HG03060 (cell line): ENCODE measurements around the gene DDX4.
A peak's percentile ranks its signal among the peaks of the same experiment; 100 is the strongest.
"Not testable (repeated sequence)": the region's sequence is repeated elsewhere in the genome, so short reads cannot be mapped to it uniquely, and the experiment has no call there.

Experiments used
- ATAC-seq: cut with Tn5 transposase; IDR thresholded peaks from one replicate; pipeline ENCODE4 v1.9.1; 2021; ENCODE audit warnings: low read depth, moderate number of reproducible peaks; ENCODE audit not compliant: unreplicated experiment

Gene DDX4

DNA sequence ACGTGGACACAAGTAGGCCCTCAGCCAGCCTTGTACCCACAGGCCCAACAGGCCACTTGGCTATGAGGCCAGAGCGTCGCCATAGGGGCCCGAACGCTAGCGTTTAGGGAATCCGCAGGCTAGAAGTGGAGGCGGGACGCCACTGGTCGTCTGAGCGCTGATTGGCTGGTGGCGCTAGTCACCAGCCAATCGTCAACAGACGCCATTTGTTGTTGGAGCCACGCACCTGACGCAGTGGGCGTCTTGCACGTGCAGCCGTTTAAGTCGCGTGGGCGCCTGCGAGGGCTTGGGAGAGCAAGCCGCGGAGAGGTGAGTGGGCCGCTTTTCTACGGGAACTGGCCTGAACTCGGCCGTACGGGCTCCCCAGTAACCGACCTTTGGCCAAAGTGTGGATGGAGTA is at the start of gene DDX4:
Gene DDX4, plus strand, starts transcription at position 269 of the 400 bp plus-strand sequence. CDS start 903 bp downstream, outside the sequence.
- ATAC-seq, result no peak

DNA sequence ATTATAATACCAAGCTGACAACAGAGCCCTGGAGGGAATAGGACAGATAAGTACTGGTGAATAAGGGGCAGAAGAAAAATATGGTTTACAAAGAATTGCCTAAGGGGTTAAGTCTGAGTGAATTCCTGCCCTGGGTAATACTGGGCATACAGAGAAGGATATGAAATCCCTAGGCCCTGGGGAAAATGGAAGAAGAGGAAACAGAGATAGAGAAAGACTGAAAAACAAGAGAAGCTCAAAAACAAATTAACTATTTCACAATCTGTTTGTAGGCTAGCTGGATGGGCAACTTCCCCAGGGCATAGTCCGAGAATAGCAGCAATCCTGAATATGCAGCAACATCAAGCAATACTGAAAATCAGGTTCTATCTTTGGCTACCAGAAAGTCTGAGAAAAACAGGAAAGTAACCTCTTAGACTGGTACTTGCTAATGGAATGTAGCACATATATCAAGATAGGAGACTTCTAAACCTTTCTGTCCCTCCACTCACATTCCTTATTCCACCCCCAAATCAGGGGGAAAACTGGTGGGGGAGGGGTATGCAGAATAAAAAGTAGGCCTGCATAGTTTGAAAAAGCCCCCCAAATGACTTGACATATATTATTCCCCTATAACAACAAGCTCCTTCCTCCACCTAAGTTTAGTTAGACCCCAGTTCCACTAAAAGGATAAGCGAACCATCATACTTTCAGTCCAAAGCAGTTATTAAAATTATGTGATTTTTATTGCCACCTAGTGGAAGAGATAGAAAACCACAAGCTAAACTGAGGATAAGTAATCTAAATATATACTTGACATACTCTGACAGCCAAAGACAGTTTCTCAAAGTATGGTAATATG is 46.4 kb upstream of the DDX4 start:
- no peak for ATAC-seq

DNA sequence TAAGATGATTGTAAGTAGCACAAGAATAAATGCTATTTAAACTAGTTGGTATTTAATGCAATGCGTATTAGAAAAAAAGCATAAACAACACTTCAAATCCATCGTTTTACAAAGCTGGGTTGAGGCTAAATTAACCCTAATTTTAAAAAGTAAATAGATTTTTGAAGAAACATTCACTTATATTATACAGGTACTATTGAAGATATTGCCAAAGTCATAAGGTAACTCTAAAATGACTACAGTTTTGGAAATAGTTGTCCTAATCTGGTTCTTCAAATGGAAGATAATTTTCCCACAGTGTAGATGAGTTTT is 45.8 kb upstream of the DDX4 start:
- ATAC-seq, result no peak

DNA sequence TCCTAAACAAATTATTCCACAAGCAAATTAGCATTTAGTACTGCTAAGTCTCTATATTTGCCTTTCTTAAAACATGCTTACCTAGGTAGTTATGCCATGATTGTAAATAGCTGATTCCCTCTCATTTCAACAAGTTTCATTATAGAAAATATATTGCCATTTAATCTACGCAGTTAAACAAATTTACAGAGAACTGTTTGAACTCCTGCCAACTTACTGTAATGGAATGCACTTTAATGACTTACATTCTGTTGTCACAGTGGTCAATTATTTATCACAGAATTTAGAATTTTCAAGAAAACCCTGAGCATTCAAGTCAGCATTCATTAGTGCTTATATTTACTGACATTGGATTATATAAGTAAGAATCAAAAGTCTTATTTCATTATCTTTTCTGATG is 45.4 kb upstream of the DDX4 start:
- no peak for ATAC-seq

DNA sequence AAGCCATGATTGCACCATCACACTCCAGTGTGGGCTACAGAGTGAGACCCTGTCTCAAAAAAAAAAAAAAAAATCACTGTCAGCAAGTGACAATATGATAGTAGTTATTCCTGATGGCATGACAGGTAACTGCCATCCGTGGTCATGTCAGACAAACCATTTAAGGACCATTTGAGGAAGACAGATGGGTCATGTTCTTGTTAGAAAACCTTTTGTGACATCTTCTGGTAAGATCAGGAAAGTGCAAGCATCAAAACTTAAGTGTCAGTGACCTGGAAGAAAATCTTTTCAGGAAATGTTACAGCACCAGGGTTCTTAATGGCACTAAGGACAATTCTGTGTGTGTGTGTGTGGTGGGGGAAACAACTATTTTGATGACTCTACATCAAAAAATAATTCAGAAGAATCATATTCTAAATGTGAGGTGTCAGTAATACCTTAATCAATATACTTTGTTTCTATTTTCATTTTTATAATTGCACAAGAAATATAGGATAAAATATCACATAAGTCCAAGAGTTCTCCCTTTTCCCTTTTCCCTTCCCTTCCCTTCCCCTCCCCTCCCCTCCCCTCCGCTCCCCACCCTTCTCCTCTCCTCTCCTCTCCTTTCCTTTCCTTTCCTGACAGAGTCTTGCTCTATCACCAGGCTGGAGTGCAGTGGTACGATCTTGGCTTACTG is 43.6 kb upstream of the DDX4 start:
- ATAC-seq, result no peak

DNA sequence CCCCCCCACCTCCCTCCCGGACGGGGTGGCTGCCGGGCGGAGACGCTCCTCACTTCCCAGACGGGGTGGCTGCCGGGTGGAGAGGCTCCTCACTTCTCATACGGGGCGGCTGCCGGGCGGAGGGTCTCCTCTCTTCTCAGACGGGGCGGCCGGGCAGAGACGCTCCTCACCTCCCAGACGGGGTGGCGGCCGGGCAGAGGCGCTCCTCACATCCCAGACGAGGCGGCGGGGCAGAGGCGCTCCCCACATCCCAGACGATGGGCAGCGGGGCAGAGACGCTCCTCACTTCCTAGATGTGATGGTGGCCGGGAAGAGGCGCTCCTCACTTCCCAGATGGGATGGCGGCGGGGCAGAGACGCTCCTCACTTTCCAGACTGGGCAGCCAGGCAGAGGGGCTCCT is 41.2 kb upstream of the DDX4 start:
- ATAC-seq, result not testable (repeated sequence)

DNA sequence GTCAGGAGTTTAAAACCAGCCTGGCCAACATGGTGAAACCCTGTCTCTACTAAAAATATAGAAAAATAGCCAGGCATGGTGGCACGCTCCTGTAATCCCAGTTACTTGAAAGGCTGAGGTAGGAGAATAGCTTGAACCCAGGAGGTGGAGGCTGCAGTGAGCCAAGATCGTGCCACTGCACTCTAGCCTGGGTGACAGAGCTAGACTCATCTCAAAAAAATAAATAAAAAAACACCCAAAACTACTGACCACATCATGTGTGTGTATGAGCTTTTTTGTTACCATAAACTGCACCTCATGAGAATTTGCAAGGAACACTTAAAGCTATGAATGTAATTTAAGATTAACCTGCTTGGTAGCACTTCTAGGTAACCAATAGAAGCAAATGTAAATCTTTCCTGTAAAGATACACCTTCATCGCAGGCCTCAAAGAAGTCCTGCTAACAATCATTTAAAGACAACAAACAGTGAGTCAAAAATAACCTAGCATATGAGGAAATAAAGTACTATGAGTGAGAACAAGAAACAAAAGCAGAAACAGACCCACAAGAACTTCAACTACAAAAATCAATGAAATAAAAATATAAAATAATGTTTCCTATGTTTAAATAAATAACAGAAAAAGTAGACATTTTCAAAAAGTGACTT is 38.7 kb upstream of the DDX4 start:
- ATAC-seq, result no peak

DNA sequence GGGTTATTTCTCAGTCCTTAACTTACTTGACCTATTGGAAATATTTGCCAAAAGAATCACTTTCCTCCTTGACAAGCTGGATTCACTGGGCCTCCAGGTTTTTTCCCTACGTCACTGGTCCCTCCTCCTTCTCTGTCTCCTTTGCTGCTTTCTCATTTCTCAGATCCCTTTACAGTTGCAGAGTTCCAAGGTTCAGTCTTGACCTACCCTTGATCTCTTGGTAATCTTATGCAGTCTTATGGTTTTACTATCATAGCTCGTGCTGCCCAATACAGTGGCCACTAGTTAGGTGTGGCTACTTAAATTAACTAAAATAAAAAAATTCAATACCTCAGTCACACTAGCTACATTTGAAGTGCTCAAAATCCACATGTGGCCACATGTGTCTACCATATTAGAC is 37.1 kb upstream of the DDX4 start:
- no peak for ATAC-seq

DNA sequence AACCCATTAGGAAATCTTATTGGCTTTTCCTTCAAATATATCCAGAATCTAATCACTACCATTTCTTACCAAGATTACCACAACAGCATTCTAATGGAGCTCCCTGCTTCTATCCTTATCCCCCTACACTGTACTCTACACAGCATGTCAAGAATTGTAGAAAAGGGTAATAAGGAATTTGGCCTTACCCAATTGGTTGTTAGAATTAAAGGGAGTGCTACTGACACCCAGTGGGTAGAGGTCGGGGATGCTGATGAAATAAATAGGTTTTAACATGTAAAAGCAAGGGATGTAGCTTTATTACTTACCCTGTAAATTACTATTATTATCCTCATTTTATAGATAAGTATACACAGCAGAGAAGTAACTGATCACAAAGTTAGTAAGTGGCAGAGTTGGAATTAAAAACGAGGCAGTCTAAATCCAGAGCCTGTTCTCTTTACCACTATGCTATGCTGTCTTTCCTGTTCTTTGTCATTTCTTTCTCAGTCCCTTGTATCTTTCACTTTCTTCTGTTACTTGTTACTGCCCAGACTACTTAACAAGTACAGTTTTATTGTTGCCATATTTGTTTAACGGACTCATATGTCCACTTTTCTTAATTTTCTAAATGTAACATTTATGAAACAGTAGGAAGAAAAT is 36.3 kb upstream of the DDX4 start:
- ATAC-seq, result no peak

DNA sequence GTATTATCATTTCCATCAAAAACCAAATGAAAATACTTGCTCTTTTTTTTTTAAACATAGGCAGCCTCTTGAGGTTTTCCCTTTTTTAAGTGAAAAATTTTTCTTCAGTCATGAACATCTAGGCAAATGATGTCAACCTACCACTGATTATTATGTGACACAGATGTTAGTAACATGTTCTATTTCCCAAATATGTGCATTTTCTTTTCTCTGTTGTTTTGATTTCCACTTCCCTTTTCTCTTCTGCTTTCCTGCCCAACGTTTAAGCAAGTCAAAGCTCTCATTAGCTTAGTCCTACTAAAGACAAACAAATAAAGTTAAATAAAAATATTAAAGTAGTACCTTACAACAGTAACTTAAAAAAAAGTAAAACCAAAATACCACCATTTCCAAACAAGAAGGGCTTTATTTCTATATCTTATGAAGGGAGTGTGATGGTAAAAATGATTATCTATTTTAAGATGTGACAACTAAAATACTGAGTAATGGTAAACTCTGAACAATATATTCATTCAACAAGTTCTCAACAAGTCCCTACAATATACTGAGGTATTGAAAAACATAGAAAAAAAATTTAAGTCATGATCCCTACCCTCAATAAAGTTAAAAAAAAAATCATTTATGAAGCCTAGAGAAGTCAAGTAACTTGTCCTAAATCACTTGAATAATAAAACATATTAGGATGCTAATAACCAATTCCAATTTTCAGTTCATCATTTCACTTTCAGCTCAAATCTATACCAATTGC is 35.1 kb upstream of the DDX4 start:
- ATAC-seq, result no peak

DNA sequence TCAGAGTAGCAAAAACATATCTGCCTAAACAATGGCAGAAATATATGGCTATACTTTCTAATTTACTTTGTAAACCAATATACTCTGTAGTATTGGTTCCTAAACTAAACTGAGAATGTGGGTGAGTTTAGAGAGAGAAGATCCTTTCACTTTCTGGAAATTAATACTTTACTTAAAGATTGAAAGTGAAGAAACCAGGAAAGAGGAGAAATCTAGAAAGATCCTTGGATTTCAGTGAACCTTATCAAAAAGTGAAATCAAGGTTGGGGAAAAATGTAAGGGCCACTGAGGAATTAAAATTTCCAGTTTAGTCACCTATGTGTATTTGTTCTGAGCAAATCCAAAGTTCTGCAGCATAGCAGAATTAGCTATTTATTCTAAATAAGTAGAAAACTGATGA is 31.6 kb upstream of the DDX4 start:
- ATAC-seq, result no peak

DNA sequence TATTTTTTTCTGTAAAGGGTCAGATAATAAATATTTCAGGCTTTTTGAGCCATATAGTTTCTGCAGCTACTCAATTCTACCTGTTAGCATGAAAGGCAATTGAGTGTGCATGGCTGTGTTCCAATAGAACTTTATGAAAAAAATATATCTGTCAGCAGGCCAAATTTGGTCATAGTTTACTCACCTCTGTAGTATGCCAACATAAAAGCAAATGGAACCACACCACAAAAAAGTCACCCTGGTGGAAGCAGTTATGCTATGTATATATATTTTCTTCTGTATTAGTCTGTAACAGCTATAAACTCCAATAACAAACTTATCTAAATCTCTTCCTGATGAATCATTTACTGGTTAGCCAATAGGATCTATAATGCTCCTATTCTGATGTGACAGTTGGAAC is 29.1 kb upstream of the DDX4 start:
- ATAC-seq, result no peak

DNA sequence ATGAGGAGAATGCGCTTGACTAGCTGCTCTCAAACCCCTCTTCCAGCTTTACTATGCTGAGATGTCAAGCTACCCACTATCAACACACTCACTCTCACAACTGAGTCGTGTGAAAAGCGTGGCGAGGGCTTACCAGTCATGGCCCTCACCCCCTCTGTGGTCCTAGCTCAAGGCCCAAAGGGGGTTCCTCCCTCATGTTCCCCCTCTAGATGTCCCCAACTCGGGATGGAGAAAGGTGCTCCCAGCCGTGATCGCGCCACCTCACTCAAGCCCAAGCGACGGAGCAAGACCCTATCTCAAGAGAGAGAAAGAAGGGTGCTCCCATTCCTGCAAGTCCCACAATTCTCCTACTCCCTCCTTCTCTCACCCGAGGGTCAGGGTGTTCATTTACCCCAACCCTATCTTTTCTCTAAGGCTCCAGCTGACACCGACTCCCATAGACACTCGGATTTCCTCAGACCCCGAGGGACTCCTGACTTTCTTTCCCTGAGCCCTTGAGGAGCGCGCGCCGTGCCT is 26.3 kb upstream of the DDX4 start:
- ATAC-seq, result no peak

DNA sequence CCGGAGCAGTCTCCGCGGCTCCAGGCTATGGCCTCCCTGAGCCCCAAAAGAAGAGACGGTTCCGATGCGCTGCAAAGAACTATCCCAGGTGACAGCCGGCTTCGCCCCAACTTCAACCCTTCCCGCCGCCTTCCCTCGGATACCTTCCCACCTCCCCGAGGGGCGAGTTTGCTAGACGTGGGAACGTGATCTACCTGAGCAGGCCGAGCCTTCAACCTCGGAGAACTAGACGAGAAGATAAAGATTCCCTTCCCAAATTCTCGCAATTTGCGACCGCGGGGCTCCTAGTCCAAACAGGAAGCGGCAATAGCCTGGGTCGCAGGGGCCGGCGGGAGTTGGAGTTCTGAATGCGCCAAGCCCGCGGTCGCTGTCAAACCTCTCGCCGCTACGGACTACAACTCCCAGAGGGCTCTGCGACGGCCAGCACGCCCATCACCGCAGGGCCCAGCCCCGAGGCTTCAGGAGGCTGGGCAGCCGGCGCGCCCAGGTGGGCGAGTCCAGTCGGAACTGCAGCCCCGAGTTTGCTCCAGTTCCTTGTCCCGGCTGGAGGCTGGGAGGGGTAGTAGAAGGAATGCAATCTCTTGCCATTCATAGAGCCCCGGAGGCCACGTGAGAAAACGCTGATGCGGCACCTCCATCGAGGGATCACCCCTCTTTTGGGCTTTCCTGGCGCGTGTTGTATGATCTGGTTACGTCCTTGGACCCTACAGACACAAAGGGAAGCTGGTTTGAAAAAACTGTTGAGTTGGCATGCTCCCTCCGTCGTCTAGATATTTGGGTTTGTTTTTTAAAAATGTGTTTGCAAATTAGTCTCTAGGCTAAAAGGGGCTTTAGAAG is 25.6 kb upstream of the DDX4 start, which contains the start of gene SLC38A9:
Gene SLC38A9, minus strand, starts transcription at position 302 of the 837 bp plus-strand sequence. CDS start 14,366 bp downstream, outside the sequence.
- peak; percentile 98 for ATAC-seq

DNA sequence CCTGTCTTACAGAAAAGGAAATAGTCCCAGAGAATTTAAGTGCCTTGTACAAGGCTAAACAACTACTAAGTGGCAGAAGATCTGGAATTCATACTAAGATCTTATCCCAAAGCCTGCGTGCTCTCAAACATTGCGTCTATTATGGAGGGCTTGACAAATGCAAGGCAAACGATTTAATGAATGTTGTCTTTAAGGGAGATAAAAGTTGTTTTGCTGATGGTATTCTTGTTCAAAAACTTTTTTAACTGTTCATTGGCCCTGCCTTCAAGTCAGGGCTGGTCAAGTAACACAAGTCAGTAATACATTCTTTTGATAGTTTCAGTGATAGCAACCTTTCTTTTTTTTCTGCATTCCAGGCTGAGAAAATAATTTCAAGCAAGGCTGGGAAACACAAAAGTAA is 24.0 kb upstream of the DDX4 start:
- ATAC-seq, result no peak

DNA sequence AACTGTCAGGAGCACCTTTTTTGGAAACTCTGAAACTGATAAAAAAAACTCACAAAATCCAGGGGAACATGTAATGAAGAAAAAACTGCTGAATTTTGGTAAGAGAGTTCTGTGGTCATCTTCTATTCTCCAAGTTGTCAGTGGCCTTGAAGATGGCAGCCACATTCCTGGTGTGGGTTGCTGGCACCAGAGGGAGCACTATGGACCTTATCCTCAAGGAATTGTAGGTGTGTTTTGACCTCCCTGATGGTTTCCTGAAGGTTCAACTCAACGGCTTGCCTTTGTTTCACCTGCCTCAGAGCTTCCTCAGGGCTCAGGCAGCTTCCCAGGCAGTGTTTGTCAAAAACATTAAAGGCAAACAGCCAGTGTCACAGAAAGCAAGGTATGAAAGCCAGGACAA is 23.5 kb upstream of the DDX4 start:
- ATAC-seq, result no peak

DNA sequence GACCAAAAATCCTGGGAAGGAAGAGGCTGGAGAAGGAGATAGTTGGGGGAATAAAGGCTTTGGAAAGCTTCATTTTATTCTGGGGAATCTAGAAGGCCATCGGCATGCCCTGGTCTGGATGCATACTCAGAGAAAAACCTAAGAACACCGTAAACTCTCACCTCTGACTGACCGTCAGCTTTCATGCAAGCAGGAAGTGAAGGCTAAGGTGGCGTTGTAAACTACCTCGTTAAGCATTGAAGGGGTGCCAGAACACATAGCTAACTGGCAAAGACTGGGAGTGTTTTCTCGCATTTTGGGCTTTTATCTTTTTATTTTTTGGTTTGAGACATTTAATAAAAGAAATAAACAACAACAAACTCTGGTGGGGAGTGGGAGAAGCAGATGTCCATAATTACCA is 23.1 kb upstream of the DDX4 start:
- ATAC-seq, result no peak

DNA sequence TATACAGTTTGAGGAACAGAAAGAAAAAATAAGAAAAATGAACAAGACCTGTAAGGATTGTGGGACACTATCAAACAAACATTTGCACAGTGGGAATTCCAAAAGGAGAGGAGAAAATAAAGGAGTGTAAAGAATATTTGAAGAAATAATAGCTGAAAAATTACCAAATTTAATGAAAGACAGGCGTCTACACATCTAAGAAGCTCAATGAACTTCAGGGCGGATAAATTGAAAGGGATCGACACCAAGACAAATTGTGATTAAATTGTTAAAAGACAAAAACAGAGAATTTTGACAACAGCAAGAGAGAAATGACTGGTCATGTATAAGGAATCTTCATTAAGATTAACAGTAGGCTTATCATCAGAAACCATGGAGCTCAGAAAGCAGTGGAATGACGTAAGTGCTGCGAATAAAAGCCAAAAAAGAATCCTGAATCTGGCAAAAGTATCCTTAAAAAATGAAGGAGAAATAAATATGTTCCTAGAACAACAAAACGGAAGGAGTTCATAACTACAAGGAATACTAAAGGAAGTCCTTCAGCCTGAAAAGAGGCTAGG is 22.3 kb upstream of the DDX4 start:
- ATAC-seq, result no peak

DNA sequence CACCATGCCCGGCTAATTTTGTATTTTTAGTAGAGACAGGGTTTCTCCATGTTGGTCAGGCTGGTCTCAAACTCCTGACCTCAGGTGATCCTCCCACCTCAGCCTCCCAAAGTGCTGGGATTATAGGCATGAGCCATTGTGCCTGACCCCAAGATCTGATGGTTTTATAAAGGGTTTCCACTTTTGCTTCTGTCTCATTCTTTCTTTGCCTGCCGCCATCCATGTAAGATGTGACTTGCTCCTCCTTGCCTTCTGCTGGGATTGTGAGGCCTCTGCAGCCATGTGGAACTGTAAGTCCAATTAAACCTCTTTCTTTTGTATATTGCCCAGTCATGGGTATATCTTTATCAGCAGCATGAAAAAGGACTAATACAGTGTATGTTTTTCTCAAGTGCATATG is 18.8 kb upstream of the DDX4 start:
- ATAC-seq, result not testable (repeated sequence)
